IMR-90 (cell line): ENCODE measurements around the gene RHO. TPM values are rescaled to one million over a fixed set of nuclear protein-coding genes. Genes with fewer than 3 reads are reported as not detected.
"Not testable (repeated sequence)": the region's sequence is repeated elsewhere in the genome, so short reads cannot be mapped to it uniquely, and the experiment has no call there.

Experiments used
- ATAC-seq: fragments of 200-7000 bp; cut with Tn5 transposase; 2 replicates; pipeline ENCODE4 v1.9.1; 2020; ENCODE audit warnings: low read depth, mild to moderate bottlenecking, moderate library complexity
- BruUV-seq: library from RNA; stranded (reverse); fragments of 400-500 nt; replicated peaks from 2 replicates; lab custom pipeline; 2021; lab: Mats Ljungman, UMichigan
- CTCF ChIA-PET: fragments of 300-600 bp; formaldehyde crosslinking; extraction: SDS; loops from one replicate; lab custom pipeline; 2021; ENCODE audit warnings: antibody characterized with exemption; lab: Yijun Ruan, JAX
- POLR2A ChIA-PET: fragments of 300-600 bp; sonication (Branson Sonifier 250); formaldehyde crosslinking; loops from one replicate; lab custom pipeline; 2022; ENCODE audit warnings: antibody characterized with exemption; ENCODE audit not compliant: unreplicated experiment; lab: Charles Lee
- DNase-seq: peaks from one replicate; pipeline ENCODE4 v3.0.0; 2013
- H2AFZ ChIP-seq: replicated peaks from 2 replicates; pipeline ENCODE3; 2013; ENCODE audit warnings: low read length, mild to moderate bottlenecking; ENCODE audit not compliant: poor library complexity
- H2AK5ac ChIP-seq: 2 replicates; pipeline ENCODE4 v1.6.1; 2013; ENCODE audit warnings: low read depth, low read length, inconsistent platforms
- H2AK9ac ChIP-seq: replicated peaks from 2 replicates; pipeline ENCODE3; 2013; ENCODE audit warnings: mild to moderate bottlenecking, low read depth, low read length, moderate library complexity; ENCODE audit not compliant: poor library complexity
- H2BK120ac ChIP-seq: 2 replicates; pipeline ENCODE4 v1.6.1; 2013; ENCODE audit warnings: low read depth, low read length, inconsistent platforms
- H2BK15ac ChIP-seq: 3 replicates; pipeline ENCODE4 v1.6.1; 2013; ENCODE audit warnings: low read depth, low read length, inconsistent platforms
- H2BK20ac ChIP-seq: 2 replicates; pipeline ENCODE4 v1.6.1; 2013; ENCODE audit warnings: low read depth, mild to moderate bottlenecking, inconsistent platforms, low read length, moderate library complexity
- H2BK5ac ChIP-seq: 2 replicates; pipeline ENCODE4 v1.6.1; 2013; ENCODE audit warnings: mild to moderate bottlenecking, low read depth, low read length, inconsistent platforms; ENCODE audit not compliant: poor library complexity, severe bottlenecking
- H3K14ac ChIP-seq: replicated peaks from 2 replicates; pipeline ENCODE4 v1.6.1; 2013; ENCODE audit warnings: low read depth, low read length, inconsistent platforms
- H3K18ac ChIP-seq: 2 replicates; pipeline ENCODE4 v1.6.1; 2013; ENCODE audit warnings: low read depth, low read length, control low read depth
- H3K23ac ChIP-seq: 2 replicates; pipeline ENCODE4 v1.6.1; 2013; ENCODE audit warnings: low read depth, low read length, inconsistent platforms
- H3K27ac ChIP-seq: 2 replicates; pipeline ENCODE4 v1.5.1; 2013; ENCODE audit warnings: mild to moderate bottlenecking, control low read depth, low read length; ENCODE audit not compliant: insufficient read depth
- H3K27me3 ChIP-seq: 2 replicates; pipeline ENCODE4 v1.6.1; 2013; ENCODE audit warnings: low read length; ENCODE audit not compliant: control insufficient read depth, insufficient read depth
- H3K36me3 ChIP-seq: 2 replicates; pipeline ENCODE4 v1.6.1; 2013; ENCODE audit warnings: low read length, mixed read lengths; ENCODE audit not compliant: control insufficient read depth, insufficient read depth
- H3K4ac ChIP-seq: 2 replicates; pipeline ENCODE4 v1.6.1; 2013; ENCODE audit warnings: low read depth, low read length, inconsistent platforms
- H3K4me1 ChIP-seq: 2 replicates; pipeline ENCODE4 v1.6.1; 2013; ENCODE audit warnings: low read length, mixed read lengths; ENCODE audit not compliant: control insufficient read depth, insufficient read depth
- H3K4me2 ChIP-seq: 2 replicates; pipeline ENCODE4 v1.6.1; 2013; ENCODE audit warnings: low read depth, mild to moderate bottlenecking, control low read depth, low read length, moderate library complexity
- H3K4me3 ChIP-seq: 2 replicates; pipeline ENCODE4 v1.5.1; 2013; ENCODE audit warnings: low read depth, mild to moderate bottlenecking, control low read depth, low read length, moderate library complexity; ENCODE audit not compliant: insufficient read depth
- H3K56ac ChIP-seq: 2 replicates; pipeline ENCODE4 v1.6.1; 2013; ENCODE audit warnings: low read length, inconsistent platforms; ENCODE audit not compliant: insufficient read depth; ENCODE audit errors: extremely low read depth
- H3K79me1 ChIP-seq, 2 experiments: 2 replicates each; pipeline ENCODE4 v1.6.1; 2013; ENCODE audit warnings: low read length in 2 of 2, inconsistent platforms in 1 of 2, low read depth in 1 of 2
- H3K9ac ChIP-seq: 2 replicates; pipeline ENCODE4 v1.6.1; 2013; ENCODE audit warnings: low read depth, low read length, control low read depth
- H3K9me1 ChIP-seq: 2 replicates; pipeline ENCODE4 v1.6.1; 2013; ENCODE audit warnings: low read length, inconsistent platforms; ENCODE audit not compliant: insufficient read depth
- H3K9me3 ChIP-seq: 2 replicates; pipeline ENCODE4 v1.6.1; 2013; ENCODE audit warnings: low read length; ENCODE audit not compliant: control insufficient read depth, insufficient read depth
- H4K20me1 ChIP-seq: 2 replicates; pipeline ENCODE4 v1.6.1; 2013; ENCODE audit warnings: low read length, inconsistent platforms; ENCODE audit not compliant: insufficient read depth
- H4K5ac ChIP-seq: 2 replicates; pipeline ENCODE4 v1.6.1; 2013; ENCODE audit warnings: mild to moderate bottlenecking, low read depth, low read length, control low read depth
- H4K8ac ChIP-seq, 2 experiments: 2 replicates each; pipeline ENCODE4 v1.6.1; 2013; ENCODE audit warnings: low read depth in 2 of 2, low read length in 2 of 2, control low read depth in 1 of 2, inconsistent platforms in 1 of 2
- H4K91ac ChIP-seq: 2 replicates; pipeline ENCODE4 v1.6.1; 2013; ENCODE audit warnings: low read depth, low read length, inconsistent platforms; ENCODE audit not compliant: insufficient read depth
- WGBS, 2 experiments: methylation state at CpG; one replicate each; pipeline versions ENCODE4 v1.1.5 to v1.1.7; 2013; ENCODE audit warnings: missing lambda C conversion rate in 2 of 2; ENCODE audit not compliant: insufficient read length in 1 of 2; ENCODE audit errors: extremely low coverage in 2 of 2; 5-methylcytosine and 5-hydroxymethylcytosine counted together
- dilution Hi-C: fragments of 300-500 bp; cut with HindIII; formaldehyde crosslinking; loops from one replicate; pipeline ENCODE4 v1.14.3; 2018; ENCODE audit warnings: low sequenced_read_pairs; ENCODE audit not compliant: unreplicated experiment
- in situ Hi-C: fragments of 300-500 bp; cut with MboI; formaldehyde crosslinking; loops from 3 replicates; pipeline ENCODE4 v1.14.3; 2019; ENCODE audit warnings: low sequenced_read_pairs, inconsistent platforms, mixed read lengths
- intact Hi-C: fragments of 100-400 bp; cut with micrococcal nuclease; formaldehyde crosslinking; loops from 2 replicates; pipeline ENCODE4 v1.10.0; 2022
- polyA plus RNA-seq, 3 experiments: library from polyadenylated mRNA; depleted of rRNA; stranded (reverse); fragments of >200 nt; gene quantifications; 2 replicates each; pipeline ENCODE4 v1.2.3, GENCODE V29; 2012; ENCODE audit warnings: low replicate concordance in 1 of 3
- total RNA-seq: library from RNA; depleted of rRNA; stranded (reverse); fragments of >200 nt; gene quantifications from 2 replicates; pipeline ENCODE4 v1.2.3, GENCODE V29; 2012

RHO gene
- total and polyA plus RNA-seq, 2 of the 4 experiments (the other 2 are of a cell fraction): not detected

GRCh38 chr3:129545951-129546350, 17.5 kb downstream of the RHO start:
- H3K23ac ChIP-seq, H3K36me3 ChIP-seq, H2AK9ac ChIP-seq, H3K56ac ChIP-seq, H3K4ac ChIP-seq, dilution Hi-C loops, H3K4me3 ChIP-seq, DNase-seq, H4K20me1 ChIP-seq, H3K27ac ChIP-seq, H2BK20ac ChIP-seq, H4K5ac ChIP-seq, H3K14ac ChIP-seq, H3K79me1 ChIP-seq, H2BK5ac ChIP-seq, in situ Hi-C loops, H3K9ac ChIP-seq, H3K18ac ChIP-seq, H3K4me2 ChIP-seq, H3K9me1 ChIP-seq, intact Hi-C loops, H3K9me3 ChIP-seq, H3K27me3 ChIP-seq, H3K4me1 ChIP-seq, H2AFZ ChIP-seq, H2BK15ac ChIP-seq, CTCF ChIA-PET, BruUV-seq, H4K91ac ChIP-seq, H4K8ac ChIP-seq, H2AK5ac ChIP-seq, H2BK120ac ChIP-seq, ATAC-seq, POLR2A ChIA-PET: not testable (repeated sequence)
- no CpG with 5 or more reads among the region's 3 CpGs for WGBS, 2 experiments
